Measurements from ENCODE around the gene EXOC1L.

Gene EXOC1L

GRCh38 chr4:55880652-55881280 lies 61.2 kb downstream of the EXOC1L start:
- no peak for DNase-seq (ENCODE audit: low spot score)
- no peak for FAIRE-seq

GRCh38 chr4:55884093-55884850 lies 64.7 kb downstream of the EXOC1L start:
- FAIRE-seq (no peak), DNase-seq (ENCODE audit: low spot score) (no peak)

GRCh38 chr4:55884851-55885219 lies 65.2 kb downstream of the EXOC1L start:
- FAIRE-seq (no peak), DNase-seq (ENCODE audit: low spot score) (no peak)
